ENCODE measurements around the gene CGB1.
"Not testable (repeated sequence)": the region's sequence is repeated elsewhere in the genome, so short reads cannot be mapped to it uniquely, and the experiment has no call there.

CGB1 gene

GRCh38 chr19:49036815-49037214 is at the start of gene CGB1:
CGB1 (minus strand) TSS chr19:49036895; CDS start chr19:49036711, 184 bp downstream.
- not testable (repeated sequence) for H3F3A ChIP-seq (ENCODE audit: control insufficient read depth, insufficient read depth); H3K36me3 ChIP-seq (ENCODE audit: control insufficient read depth, low read length); H3K9me2 ChIP-seq (replicated peaks; ENCODE audit: control insufficient read depth, low read length); H3K27ac ChIP-seq (ENCODE audit: low read depth, low read length); H3K4me2 ChIP-seq (ENCODE audit: low read length); H3K79me2 ChIP-seq (ENCODE audit: control insufficient read depth, low read length); H4K20me1 ChIP-seq (ENCODE audit: control insufficient read depth, insufficient read depth, low read depth, low read length); H3K9me3 ChIP-seq (ENCODE audit: control insufficient read depth, insufficient read depth, low read length); H3K4me1 ChIP-seq (ENCODE audit: control insufficient read depth, low read length); H3K4me3 ChIP-seq (ENCODE audit: low read length); H3K27me3 ChIP-seq (ENCODE audit: control insufficient read depth, low read length)
- TF ChIP-seq CTCF (IDR thresholded peaks at IDR 0.05; ENCODE audit: low read depth, low read length, poor library complexity, severe bottlenecking): peak; percentile 75

- Histone ChIP-seq H3K27me3 (ENCODE audit: control insufficient read depth, low read length) (no peaks in the 10 kb centered on the region), H3K4me1 (ENCODE audit: control insufficient read depth, low read length) (peaks cover 22% of the 10 kb centered on the region), H3K9me2 (replicated peaks; ENCODE audit: control insufficient read depth, low read length) (no peaks in the 10 kb centered on the region), H3K4me3 (ENCODE audit: low read length) (peak overlapping the region; percentile 94), H3K27ac (ENCODE audit: low read depth, low read length) (0 out of 2 replicates have a peak overlapping the region, but pooled peaks have one; percentile 56), H3K4me2 (ENCODE audit: low read length) (peak overlapping the region; percentile 79), H3K9me3 (ENCODE audit: control insufficient read depth, insufficient read depth, low read length) (no peaks in the 10 kb centered on the region), H3F3A (ENCODE audit: control insufficient read depth, insufficient read depth) (no peaks in the 10 kb centered on the region), H4K20me1 (ENCODE audit: control insufficient read depth, insufficient read depth, low read depth, low read length) (peaks cover 32% of the 10 kb centered on the region), H3K79me2 (ENCODE audit: control insufficient read depth, low read length) (peaks cover 61% of the 10 kb centered on the region), H3K36me3 (ENCODE audit: control insufficient read depth, low read length) (peaks cover 54% of the 10 kb centered on the region)
- TF ChIP-seq EZH2phosphoT487 (IDR thresholded peaks at IDR 0.05; ENCODE audit: borderline replicate concordance, low read length): no peak
These were observed 49.6 kb upstream of the CGB1 start for GRCh38 chr19:49086296-49086695.

GRCh38 chr19:49085868-49086232 is 49.2 kb upstream of the CGB1 start:
- Histone ChIP-seq H4K20me1 (ENCODE audit: control insufficient read depth, insufficient read depth, low read depth, low read length) (peaks cover 32% of the 10 kb centered on the region), H3F3A (ENCODE audit: control insufficient read depth, insufficient read depth) (no peaks in the 10 kb centered on the region), H3K9me3 (ENCODE audit: control insufficient read depth, insufficient read depth, low read length) (no peaks in the 10 kb centered on the region), H3K4me3 (ENCODE audit: low read length) (peak overlapping the region; percentile 94), H3K27ac (ENCODE audit: low read depth, low read length) (peak overlapping the region; percentile 56), H3K36me3 (ENCODE audit: control insufficient read depth, low read length) (peaks cover 50% of the 10 kb centered on the region), H3K79me2 (ENCODE audit: control insufficient read depth, low read length) (peaks cover 56% of the 10 kb centered on the region), H3K4me2 (ENCODE audit: low read length) (peak overlapping the region; percentile 79), H3K27me3 (ENCODE audit: control insufficient read depth, low read length) (no peaks in the 10 kb centered on the region), H3K4me1 (ENCODE audit: control insufficient read depth, low read length) (peaks cover 22% of the 10 kb centered on the region), H3K9me2 (replicated peaks; ENCODE audit: control insufficient read depth, low read length) (no peaks in the 10 kb centered on the region)
- TF ChIP-seq CTCF (IDR thresholded peaks at IDR 0.05; ENCODE audit: low read depth, low read length, poor library complexity, severe bottlenecking) (no peak), EZH2phosphoT487 (IDR thresholded peaks at IDR 0.05; ENCODE audit: borderline replicate concordance, low read length) (no peak)

- Histone ChIP-seq H3K4me1 (ENCODE audit: control insufficient read depth, low read length) (peaks cover 22% of the 10 kb centered on the region), H3K4me2 (ENCODE audit: low read length) (peak within 1 kb of the TSS; percentile 79), H3K27ac (ENCODE audit: low read depth, low read length) (peak within 1 kb of the TSS; percentile 56), H3K79me2 (ENCODE audit: control insufficient read depth, low read length) (peaks cover 50% of the 10 kb centered on the region), H3F3A (ENCODE audit: control insufficient read depth, insufficient read depth) (no peaks in the 10 kb centered on the region), H3K9me3 (ENCODE audit: control insufficient read depth, insufficient read depth, low read length) (no peaks in the 10 kb centered on the region), H3K36me3 (ENCODE audit: control insufficient read depth, low read length) (peaks cover 44% of the 10 kb centered on the region), H3K9me2 (replicated peaks; ENCODE audit: control insufficient read depth, low read length) (no peaks in the 10 kb centered on the region), H3K4me3 (ENCODE audit: low read length) (peak within 1 kb of the TSS; percentile 94), H4K20me1 (ENCODE audit: control insufficient read depth, insufficient read depth, low read depth, low read length) (peaks cover 28% of the 10 kb centered on the region), H3K27me3 (ENCODE audit: control insufficient read depth, low read length) (no peaks in the 10 kb centered on the region)
- TF ChIP-seq CTCF (IDR thresholded peaks at IDR 0.05; ENCODE audit: low read depth, low read length, poor library complexity, severe bottlenecking) (no peak), EZH2phosphoT487 (IDR thresholded peaks at IDR 0.05; ENCODE audit: borderline replicate concordance, low read length) (no peak)
These were observed 48.5 kb upstream of the CGB1 start, which contains the start of gene SNRNP70 for GRCh38 chr19:49085020-49085867. SNRNP70 (plus strand) TSS chr19:49085451; CDS start chr19:49086415, 964 bp downstream.

Data from DOHH2 (cell line).